Measurements from ENCODE around the gene SNX30.

Gene SNX30

DNA sequence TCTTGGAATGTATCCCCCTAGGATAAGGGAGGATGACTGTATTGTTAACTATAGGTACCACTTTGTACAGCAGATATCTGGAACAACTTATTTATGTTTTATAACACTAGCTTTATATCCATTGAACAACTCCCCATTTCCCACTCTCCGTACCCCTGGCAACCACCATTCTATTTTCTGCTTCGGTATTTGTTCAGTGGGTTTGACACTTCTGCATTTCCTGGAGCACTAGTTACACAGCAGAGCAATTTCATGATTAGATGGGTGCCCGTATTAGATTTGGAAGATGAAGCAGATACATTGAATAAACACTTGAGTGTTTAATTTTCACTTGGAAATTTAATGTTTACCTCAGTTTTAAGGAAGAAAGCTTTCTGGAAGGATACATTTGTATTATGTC, 72.7 kb downstream of the SNX30 start:
- H3K27me3 ChIP-seq (ENCODE audit: insufficient read depth, low read length) = no peaks in the 10 kb centered on the region
- H3K4me3 ChIP-seq (ENCODE audit: low read depth, low read length) = no peak overlapping the region
- H3K4me1 ChIP-seq (ENCODE audit: control insufficient read depth, insufficient read depth, low read length, unreplicated experiment) = peaks cover 8% of the 10 kb centered on the region
- H2AFZ ChIP-seq (ENCODE audit: low read length, unreplicated experiment) = no peak overlapping the region
- H3K36me3 ChIP-seq (ENCODE audit: insufficient read depth, low read length) = no peaks in the 10 kb centered on the region
- H3K27ac ChIP-seq (ENCODE audit: low read depth, low read length) = no peak overlapping the region
- no peaks in the 10 kb centered on the region for H3K79me2 ChIP-seq (ENCODE audit: control insufficient read depth, insufficient read depth, low read length, unreplicated experiment)

DNA sequence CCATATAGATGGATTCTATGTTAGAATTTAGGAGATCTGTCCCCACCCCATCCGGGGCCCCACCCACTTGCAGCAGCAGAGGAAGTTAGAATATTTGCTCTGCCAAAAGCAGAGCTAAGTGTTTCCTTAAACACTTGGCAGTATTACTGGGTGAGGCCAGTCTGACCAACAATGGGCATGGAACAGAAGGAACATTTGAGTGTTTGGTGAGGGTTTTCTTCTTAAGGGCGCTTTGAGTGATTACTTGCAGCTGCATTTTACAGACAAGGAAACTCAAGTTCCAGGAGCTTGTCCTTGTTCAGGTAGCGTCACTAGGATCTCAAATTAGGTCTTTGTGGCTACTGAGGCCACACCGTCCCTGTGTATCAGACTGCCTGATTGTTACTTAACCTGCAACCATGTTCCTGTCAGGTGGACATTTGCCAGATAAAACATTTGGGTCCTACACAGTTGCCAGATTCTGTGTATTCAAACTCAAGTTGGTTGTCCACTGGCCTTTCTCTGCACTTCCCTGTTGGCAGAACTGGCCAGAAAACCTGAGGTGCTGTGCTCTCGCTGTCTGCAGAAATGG, 80.8 kb downstream of the SNX30 start:
- H3K36me3 ChIP-seq (ENCODE audit: insufficient read depth, low read length) = no peaks in the 10 kb centered on the region
- no peak overlapping the region for H3K4me3 ChIP-seq (ENCODE audit: low read depth, low read length)
- no peaks in the 10 kb centered on the region for H3K27me3 ChIP-seq (ENCODE audit: insufficient read depth, low read length)
- no peak overlapping the region for H3K27ac ChIP-seq (ENCODE audit: low read depth, low read length)
- H2AFZ ChIP-seq (ENCODE audit: low read length, unreplicated experiment) = no peak overlapping the region
- H3K4me1 ChIP-seq (ENCODE audit: control insufficient read depth, insufficient read depth, low read length, unreplicated experiment) = peaks cover 6% of the 10 kb centered on the region
- no peaks in the 10 kb centered on the region for H3K79me2 ChIP-seq (ENCODE audit: control insufficient read depth, insufficient read depth, low read length, unreplicated experiment)

DNA sequence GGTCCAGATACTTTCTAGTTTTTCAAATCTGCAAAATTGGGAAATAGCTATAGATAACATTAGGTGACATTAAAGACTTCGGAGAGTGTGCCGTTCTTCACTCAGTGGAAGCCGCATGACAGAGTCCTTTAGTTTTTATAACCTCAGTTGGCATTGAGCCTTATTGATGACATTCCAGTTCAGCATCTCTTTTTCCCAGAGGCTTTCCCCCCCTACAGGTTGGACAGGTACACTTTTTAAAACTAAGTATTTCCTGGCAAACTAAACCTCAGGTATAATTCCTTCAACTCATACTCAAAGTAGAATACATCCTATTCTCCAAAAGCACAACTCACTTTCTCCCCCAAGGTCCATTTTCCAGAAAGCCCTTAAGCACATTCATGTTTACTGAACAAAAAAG, 81.4 kb downstream of the SNX30 start:
- no peaks in the 10 kb centered on the region for H3K79me2 ChIP-seq (ENCODE audit: control insufficient read depth, insufficient read depth, low read length, unreplicated experiment)
- no peaks in the 10 kb centered on the region for H3K36me3 ChIP-seq (ENCODE audit: insufficient read depth, low read length)
- H3K27ac ChIP-seq (ENCODE audit: low read depth, low read length) = no peak overlapping the region

DNA sequence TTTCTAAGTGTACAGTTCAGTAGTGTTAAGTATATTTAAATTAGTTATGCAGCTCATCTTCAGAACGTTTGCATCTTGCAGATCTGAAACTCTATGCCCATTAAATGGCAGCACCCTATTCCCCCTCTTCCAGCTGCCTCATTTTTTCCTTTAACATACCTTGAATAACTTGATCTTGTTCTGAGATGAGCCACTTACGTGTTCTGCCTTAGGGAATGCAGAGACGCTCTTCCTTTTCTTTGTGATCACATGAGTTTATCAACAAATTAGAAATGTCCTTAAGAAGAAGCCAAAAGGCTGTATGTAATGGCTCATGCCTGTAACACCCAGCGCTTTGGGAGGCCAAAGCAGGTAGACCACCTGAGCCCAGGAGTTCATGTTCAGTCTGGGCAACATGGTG, 82.5 kb downstream of the SNX30 start:
- no peak overlapping the region for H3K4me3 ChIP-seq (ENCODE audit: low read depth, low read length)
- no peaks in the 10 kb centered on the region for H3K36me3 ChIP-seq (ENCODE audit: insufficient read depth, low read length)
- no peaks in the 10 kb centered on the region for H3K27me3 ChIP-seq (ENCODE audit: insufficient read depth, low read length)
- no peak overlapping the region for H3K27ac ChIP-seq (ENCODE audit: low read depth, low read length)
- H2AFZ ChIP-seq (ENCODE audit: low read length, unreplicated experiment) = no peak overlapping the region
- H3K79me2 ChIP-seq (ENCODE audit: control insufficient read depth, insufficient read depth, low read length, unreplicated experiment) = no peaks in the 10 kb centered on the region
- peaks cover 6% of the 10 kb centered on the region for H3K4me1 ChIP-seq (ENCODE audit: control insufficient read depth, insufficient read depth, low read length, unreplicated experiment)

More for the DNA sequence above, 81.4 kb downstream of the SNX30 start:
- peaks cover 6% of the 10 kb centered on the region for H3K4me1 ChIP-seq (ENCODE audit: control insufficient read depth, insufficient read depth, low read length, unreplicated experiment)
- H3K27me3 ChIP-seq (ENCODE audit: insufficient read depth, low read length) = no peaks in the 10 kb centered on the region
- H2AFZ ChIP-seq (ENCODE audit: low read length, unreplicated experiment) = no peak overlapping the region
- no peak overlapping the region for H3K4me3 ChIP-seq (ENCODE audit: low read depth, low read length)

DNA sequence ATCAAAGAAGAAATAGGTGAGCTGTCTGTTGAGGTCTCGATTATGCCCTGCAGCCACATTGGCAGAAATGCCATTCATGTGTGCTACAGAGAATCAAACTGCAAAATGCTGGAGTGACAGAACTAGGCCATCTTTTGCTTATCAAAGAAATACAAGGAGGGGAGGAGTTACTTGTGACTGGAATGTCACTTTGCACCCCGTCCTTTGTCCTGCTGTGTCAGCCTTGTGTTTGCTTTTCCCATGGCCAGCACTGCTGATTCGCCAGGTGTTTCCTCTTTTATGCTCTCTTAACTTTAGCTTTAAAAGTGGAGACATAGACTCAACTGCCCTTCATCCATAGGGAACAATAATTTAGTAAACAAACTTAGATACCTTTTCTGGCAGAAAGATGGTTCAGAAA, 85.8 kb downstream of the SNX30 start:
- Histone ChIP-seq H3K4me3 (ENCODE audit: low read depth, low read length) (no peak overlapping the region), H2AFZ (ENCODE audit: low read length, unreplicated experiment) (no peak overlapping the region), H3K4me1 (ENCODE audit: control insufficient read depth, insufficient read depth, low read length, unreplicated experiment) (peaks cover 2% of the 10 kb centered on the region), H3K36me3 (ENCODE audit: insufficient read depth, low read length) (no peaks in the 10 kb centered on the region), H3K27ac (ENCODE audit: low read depth, low read length) (no peak overlapping the region), H3K27me3 (ENCODE audit: insufficient read depth, low read length) (no peaks in the 10 kb centered on the region), H3K79me2 (ENCODE audit: control insufficient read depth, insufficient read depth, low read length, unreplicated experiment) (no peaks in the 10 kb centered on the region)

DNA sequence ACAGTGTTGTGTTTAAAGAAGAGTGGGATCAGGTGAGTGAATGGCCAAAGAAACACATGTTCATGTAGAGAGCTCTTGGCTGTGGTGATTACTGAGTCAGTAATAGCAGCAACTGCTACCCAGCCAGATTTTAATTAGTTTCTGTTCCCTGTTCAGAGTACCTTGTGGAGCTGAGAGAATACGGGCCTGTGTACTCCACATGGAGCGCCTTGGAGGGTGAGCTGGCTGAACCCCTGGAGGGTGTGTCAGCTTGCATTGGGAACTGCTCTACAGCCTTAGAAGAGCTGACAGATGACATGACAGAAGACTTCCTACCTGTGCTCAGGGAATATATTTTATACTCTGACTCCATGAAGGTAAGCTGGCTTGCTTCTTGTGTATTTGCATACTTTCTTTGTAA, 87.8 kb downstream of the SNX30 start:
- no peaks in the 10 kb centered on the region for H3K79me2 ChIP-seq (ENCODE audit: control insufficient read depth, insufficient read depth, low read length, unreplicated experiment)
- no peaks in the 10 kb centered on the region for H3K27me3 ChIP-seq (ENCODE audit: insufficient read depth, low read length)
- H3K4me3 ChIP-seq (ENCODE audit: low read depth, low read length) = no peak overlapping the region
- no peaks in the 10 kb centered on the region for H3K36me3 ChIP-seq (ENCODE audit: insufficient read depth, low read length)
- H2AFZ ChIP-seq (ENCODE audit: low read length, unreplicated experiment) = no peak overlapping the region
- H3K27ac ChIP-seq (ENCODE audit: low read depth, low read length) = no peak overlapping the region
- no peaks in the 10 kb centered on the region for H3K4me1 ChIP-seq (ENCODE audit: control insufficient read depth, insufficient read depth, low read length, unreplicated experiment)

DNA sequence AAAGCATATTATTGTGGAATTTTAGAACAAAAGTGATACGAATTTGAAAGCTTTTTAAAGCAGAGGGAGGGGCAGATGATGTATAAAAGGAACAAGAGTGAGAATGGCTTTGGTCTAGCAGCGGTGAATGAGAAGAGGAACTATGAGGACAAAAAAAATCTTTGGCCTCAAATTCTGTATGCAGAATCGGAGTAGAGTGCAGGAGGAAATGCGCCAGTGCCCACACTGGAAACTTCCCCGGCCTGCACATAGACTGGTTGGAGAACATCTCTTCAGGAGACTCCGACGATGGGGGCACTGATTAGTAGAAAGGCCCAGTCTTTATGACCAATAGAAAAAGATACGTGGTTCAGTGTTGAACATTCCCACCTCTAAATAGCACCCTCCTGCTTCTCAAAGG, 88.8 kb downstream of the SNX30 start:
- Histone ChIP-seq H3K36me3 (ENCODE audit: insufficient read depth, low read length) (no peaks in the 10 kb centered on the region), H3K27me3 (ENCODE audit: insufficient read depth, low read length) (no peaks in the 10 kb centered on the region), H2AFZ (ENCODE audit: low read length, unreplicated experiment) (no peak overlapping the region), H3K4me3 (ENCODE audit: low read depth, low read length) (no peak overlapping the region), H3K4me1 (ENCODE audit: control insufficient read depth, insufficient read depth, low read length, unreplicated experiment) (no peaks in the 10 kb centered on the region), H3K27ac (ENCODE audit: low read depth, low read length) (no peak overlapping the region), H3K79me2 (ENCODE audit: control insufficient read depth, insufficient read depth, low read length, unreplicated experiment) (no peaks in the 10 kb centered on the region)

DNA sequence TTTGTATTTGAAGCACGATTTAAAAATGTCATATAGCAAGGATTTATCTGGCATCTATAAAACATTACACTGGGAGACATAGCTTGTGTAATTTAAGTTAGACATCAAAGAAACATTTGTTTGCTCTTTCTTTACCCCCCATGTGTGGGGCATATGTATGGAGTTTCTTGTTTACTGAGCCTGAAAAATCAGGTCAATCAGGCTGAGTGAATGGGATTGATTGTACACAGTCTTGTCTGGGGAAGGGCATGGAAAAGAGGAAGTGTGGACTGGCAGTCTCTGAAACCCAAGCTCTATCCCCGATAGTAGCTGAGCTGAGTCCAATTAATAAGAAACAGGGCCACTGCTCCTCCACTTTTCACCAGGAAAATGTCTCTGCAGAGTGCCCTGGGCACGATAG, 90.7 kb downstream of the SNX30 start:
- H3K27me3 ChIP-seq (ENCODE audit: insufficient read depth, low read length) = no peaks in the 10 kb centered on the region
- no peak overlapping the region for H2AFZ ChIP-seq (ENCODE audit: low read length, unreplicated experiment)
- peaks cover 7% of the 10 kb centered on the region for H3K4me1 ChIP-seq (ENCODE audit: control insufficient read depth, insufficient read depth, low read length, unreplicated experiment)
- no peaks in the 10 kb centered on the region for H3K36me3 ChIP-seq (ENCODE audit: insufficient read depth, low read length)
- H3K27ac ChIP-seq (ENCODE audit: low read depth, low read length) = no peak overlapping the region
- no peaks in the 10 kb centered on the region for H3K79me2 ChIP-seq (ENCODE audit: control insufficient read depth, insufficient read depth, low read length, unreplicated experiment)
- H3K4me3 ChIP-seq (ENCODE audit: low read depth, low read length) = no peak overlapping the region

DNA sequence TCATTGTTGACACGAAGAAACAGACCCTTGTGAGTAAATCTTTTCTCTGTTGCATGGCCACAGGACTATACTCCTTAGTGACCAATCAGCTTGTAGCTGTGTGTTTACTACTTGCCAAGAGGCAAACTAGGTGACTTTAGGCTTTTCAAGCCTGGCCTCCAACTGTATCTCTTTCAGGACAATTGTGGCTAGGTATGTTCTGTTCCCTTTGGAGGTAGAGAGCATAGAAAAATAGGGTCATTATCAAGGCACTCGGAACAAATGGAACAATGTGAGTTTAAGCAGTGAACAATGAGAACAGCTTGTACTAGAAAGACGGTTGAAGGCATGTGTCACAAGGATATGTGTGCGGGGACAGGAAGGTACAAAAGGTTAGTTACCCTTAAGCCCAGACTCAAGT, 92.0 kb downstream of the SNX30 start:
- H3K36me3 ChIP-seq (ENCODE audit: insufficient read depth, low read length) = no peaks in the 10 kb centered on the region
- H3K4me1 ChIP-seq (ENCODE audit: control insufficient read depth, insufficient read depth, low read length, unreplicated experiment) = peaks cover 14% of the 10 kb centered on the region
- no peaks in the 10 kb centered on the region for H3K27me3 ChIP-seq (ENCODE audit: insufficient read depth, low read length)
- no peak overlapping the region for H2AFZ ChIP-seq (ENCODE audit: low read length, unreplicated experiment)
- no peak overlapping the region for H3K27ac ChIP-seq (ENCODE audit: low read depth, low read length)
- no peak overlapping the region for H3K4me3 ChIP-seq (ENCODE audit: low read depth, low read length)
- H3K79me2 ChIP-seq (ENCODE audit: control insufficient read depth, insufficient read depth, low read length, unreplicated experiment) = no peaks in the 10 kb centered on the region

DNA sequence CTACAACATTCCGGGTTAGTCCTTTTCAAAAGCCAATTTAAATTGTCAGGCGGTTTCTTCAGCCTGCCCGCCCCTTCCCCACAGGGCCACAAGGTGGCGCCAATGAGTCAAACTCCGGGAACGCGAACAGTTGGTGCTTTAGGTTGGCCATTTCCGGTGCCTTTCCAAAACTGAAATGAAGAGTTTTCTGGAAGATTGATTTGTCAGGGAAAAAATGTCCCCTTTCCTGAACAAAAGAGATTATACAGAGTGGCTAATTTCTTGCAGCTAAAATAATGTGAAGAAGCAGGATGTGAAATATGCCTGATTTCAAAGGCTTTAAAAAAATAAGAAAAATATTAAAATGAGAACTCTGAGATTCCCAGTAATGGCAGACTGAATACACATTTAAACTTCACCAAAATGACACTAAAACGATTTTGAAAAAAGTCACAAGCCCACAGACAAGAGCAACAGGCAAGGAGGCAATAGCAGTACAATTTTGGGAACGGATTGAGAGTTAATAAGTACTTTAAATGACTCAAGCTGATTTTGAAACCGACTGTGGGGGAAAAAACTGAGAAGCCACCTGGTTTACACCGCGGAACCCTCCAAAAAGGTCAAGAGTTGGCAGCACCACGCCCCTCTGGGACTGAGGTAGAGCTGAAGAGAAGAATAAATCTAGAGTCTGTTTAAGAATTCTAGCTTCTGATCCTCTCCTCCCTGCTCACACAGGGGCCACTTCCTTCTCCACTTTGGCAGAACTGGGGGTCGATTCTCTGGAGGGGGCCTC, 94.4 kb downstream of the SNX30 start:
- H3K36me3 ChIP-seq (ENCODE audit: insufficient read depth, low read length) = no peaks in the 10 kb centered on the region
- H3K4me3 ChIP-seq (ENCODE audit: low read depth, low read length) = no peak overlapping the region
- H3K27me3 ChIP-seq (ENCODE audit: insufficient read depth, low read length) = no peaks in the 10 kb centered on the region
- H3K27ac ChIP-seq (ENCODE audit: low read depth, low read length) = no peak overlapping the region
- no peaks in the 10 kb centered on the region for H3K79me2 ChIP-seq (ENCODE audit: control insufficient read depth, insufficient read depth, low read length, unreplicated experiment)
- H2AFZ ChIP-seq (ENCODE audit: low read length, unreplicated experiment) = peak overlapping the region; percentile 64
- H3K4me1 ChIP-seq (ENCODE audit: control insufficient read depth, insufficient read depth, low read length, unreplicated experiment) = peaks cover 14% of the 10 kb centered on the region
